ENCODE data around the gene TOM1L1. TPM values are rescaled to one million over a fixed set of nuclear protein-coding genes. Genes with fewer than 3 reads are reported as not detected.
"Not testable (repeated sequence)": the region's sequence is repeated elsewhere in the genome, so short reads cannot be mapped to it uniquely, and the experiment has no call there.

Gene TOM1L1
- total and polyA plus RNA-seq, 4 donors, result 21.4 to 119 (median 33.9) TPM

DNA sequence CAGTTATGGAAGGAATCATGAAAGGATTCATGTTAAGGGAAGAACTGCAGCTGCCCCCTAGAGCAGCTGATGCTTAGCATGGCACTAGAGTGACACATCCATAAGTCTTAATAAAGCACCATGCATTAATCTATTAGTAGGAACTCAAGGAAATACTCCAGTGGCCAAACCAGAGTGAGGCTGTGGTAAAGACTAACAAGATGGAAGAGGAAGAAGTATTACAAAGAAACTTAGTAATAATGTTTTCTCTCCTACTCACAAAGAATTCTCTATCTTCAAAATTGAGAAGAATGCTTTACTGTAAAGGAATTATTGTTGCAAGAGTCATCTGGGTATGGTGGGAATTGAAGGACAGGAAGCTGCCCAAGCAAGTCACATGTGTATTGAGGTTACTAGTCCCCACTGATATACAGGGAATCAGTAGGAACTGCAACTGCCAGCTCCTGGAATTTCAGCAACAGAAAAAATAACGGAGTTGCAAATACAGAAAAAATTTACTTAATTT is 29.9 kb upstream of the TOM1L1 start:
- no peak overlapping the region for H3K27ac ChIP-seq (ENCODE audit: low read depth in 1 of 2, low read length in 2 of 2)
- no peak for DNase-seq (ENCODE audit: low spot score)
- no peaks in the 10 kb centered on the region for H3K4me1 ChIP-seq (ENCODE audit: control insufficient read depth in 4 of 4, insufficient read depth in 4 of 4, low read length in 3 of 4)
- no peaks in the 10 kb centered on the region for H3K9me3 ChIP-seq (ENCODE audit: control insufficient read depth in 4 of 4, low read length in 3 of 4)
- 90% methylated on average over 1 of the region's 1 CpG for WGBS
- no peaks in the 10 kb centered on the region for H3K36me3 ChIP-seq (ENCODE audit: control insufficient read depth in 4 of 4, insufficient read depth in 3 of 4, low read depth in 1 of 4, low read length in 3 of 4)
- H3K9ac ChIP-seq (ENCODE audit: low read depth in 1 of 2, low read length in 2 of 2), result no peak overlapping the region
- no peaks in the 10 kb centered on the region for H3K27me3 ChIP-seq (ENCODE audit: control insufficient read depth in 4 of 4, insufficient read depth in 4 of 4, low read length in 3 of 4)
- no peak overlapping the region for H3K4me3 ChIP-seq (ENCODE audit: low read depth in 1 of 3, low read length in 3 of 3)
- TF ChIP-seq HNF4A (conservative IDR thresholded peaks at IDR 0.05) (no peak), NR2F2 (IDR thresholded peaks at IDR 0.05) (no peak), FOXA1 (IDR thresholded peaks at IDR 0.05) (no peak), EGR1 (IDR thresholded peaks at IDR 0.05; ENCODE audit: low read depth in 2 of 2) (no peak), SP1 (IDR thresholded peaks at IDR 0.05) (no peak), GABPA (IDR thresholded peaks at IDR 0.05 in 1 of 2, conservative IDR thresholded peaks at IDR 0.05 in 1 of 2) (no peak), TAF1 (conservative IDR thresholded peaks at IDR 0.05) (no peak), JUND (IDR thresholded peaks at IDR 0.05) (no peak), FOXA2 (IDR thresholded peaks at IDR 0.05) (no peak), YY1 (IDR thresholded peaks at IDR 0.05) (no peak), HNF4G (IDR thresholded peaks at IDR 0.05) (no peak), RAD21 (IDR thresholded peaks at IDR 0.05) (no peak), RXRA (IDR thresholded peaks at IDR 0.05) (no peak)
- TF ChIP-seq, protein P1, sequence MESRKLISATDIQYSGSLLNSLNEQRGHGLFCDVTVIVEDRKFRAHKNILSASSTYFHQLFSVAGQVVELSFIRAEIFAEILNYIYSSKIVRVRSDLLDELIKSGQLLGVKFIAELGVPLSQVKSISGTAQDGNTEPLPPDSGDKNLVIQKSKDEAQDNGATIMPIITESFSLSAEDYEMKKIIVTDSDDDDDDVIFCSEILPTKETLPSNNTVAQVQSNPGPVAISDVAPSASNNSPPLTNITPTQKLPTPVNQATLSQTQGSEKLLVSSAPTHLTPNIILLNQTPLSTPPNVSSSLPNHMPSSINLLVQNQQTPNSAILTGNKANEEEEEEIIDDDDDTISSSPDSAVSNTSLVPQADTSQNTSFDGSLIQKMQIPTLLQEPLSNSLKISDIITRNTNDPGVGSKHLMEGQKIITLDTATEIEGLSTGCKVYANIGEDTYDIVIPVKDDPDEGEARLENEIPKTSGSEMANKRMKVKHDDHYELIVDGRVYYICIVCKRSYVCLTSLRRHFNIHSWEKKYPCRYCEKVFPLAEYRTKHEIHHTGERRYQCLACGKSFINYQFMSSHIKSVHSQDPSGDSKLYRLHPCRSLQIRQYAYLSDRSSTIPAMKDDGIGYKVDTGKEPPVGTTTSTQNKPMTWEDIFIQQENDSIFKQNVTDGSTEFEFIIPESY (IDR thresholded peaks at IDR 0.05), result no peak
- TF ChIP-seq, protein P2, sequence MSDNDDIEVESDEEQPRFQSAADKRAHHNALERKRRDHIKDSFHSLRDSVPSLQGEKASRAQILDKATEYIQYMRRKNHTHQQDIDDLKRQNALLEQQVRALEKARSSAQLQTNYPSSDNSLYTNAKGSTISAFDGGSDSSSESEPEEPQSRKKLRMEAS (IDR thresholded peaks at IDR 0.05), result no peak
- TF ChIP-seq, protein P3, sequence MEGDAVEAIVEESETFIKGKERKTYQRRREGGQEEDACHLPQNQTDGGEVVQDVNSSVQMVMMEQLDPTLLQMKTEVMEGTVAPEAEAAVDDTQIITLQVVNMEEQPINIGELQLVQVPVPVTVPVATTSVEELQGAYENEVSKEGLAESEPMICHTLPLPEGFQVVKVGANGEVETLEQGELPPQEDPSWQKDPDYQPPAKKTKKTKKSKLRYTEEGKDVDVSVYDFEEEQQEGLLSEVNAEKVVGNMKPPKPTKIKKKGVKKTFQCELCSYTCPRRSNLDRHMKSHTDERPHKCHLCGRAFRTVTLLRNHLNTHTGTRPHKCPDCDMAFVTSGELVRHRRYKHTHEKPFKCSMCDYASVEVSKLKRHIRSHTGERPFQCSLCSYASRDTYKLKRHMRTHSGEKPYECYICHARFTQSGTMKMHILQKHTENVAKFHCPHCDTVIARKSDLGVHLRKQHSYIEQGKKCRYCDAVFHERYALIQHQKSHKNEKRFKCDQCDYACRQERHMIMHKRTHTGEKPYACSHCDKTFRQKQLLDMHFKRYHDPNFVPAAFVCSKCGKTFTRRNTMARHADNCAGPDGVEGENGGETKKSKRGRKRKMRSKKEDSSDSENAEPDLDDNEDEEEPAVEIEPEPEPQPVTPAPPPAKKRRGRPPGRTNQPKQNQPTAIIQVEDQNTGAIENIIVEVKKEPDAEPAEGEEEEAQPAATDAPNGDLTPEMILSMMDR (IDR thresholded peaks at IDR 0.05; ENCODE audit: low read depth, low read length, missing input control), result no peak
- TF ChIP-seq, protein P4, sequence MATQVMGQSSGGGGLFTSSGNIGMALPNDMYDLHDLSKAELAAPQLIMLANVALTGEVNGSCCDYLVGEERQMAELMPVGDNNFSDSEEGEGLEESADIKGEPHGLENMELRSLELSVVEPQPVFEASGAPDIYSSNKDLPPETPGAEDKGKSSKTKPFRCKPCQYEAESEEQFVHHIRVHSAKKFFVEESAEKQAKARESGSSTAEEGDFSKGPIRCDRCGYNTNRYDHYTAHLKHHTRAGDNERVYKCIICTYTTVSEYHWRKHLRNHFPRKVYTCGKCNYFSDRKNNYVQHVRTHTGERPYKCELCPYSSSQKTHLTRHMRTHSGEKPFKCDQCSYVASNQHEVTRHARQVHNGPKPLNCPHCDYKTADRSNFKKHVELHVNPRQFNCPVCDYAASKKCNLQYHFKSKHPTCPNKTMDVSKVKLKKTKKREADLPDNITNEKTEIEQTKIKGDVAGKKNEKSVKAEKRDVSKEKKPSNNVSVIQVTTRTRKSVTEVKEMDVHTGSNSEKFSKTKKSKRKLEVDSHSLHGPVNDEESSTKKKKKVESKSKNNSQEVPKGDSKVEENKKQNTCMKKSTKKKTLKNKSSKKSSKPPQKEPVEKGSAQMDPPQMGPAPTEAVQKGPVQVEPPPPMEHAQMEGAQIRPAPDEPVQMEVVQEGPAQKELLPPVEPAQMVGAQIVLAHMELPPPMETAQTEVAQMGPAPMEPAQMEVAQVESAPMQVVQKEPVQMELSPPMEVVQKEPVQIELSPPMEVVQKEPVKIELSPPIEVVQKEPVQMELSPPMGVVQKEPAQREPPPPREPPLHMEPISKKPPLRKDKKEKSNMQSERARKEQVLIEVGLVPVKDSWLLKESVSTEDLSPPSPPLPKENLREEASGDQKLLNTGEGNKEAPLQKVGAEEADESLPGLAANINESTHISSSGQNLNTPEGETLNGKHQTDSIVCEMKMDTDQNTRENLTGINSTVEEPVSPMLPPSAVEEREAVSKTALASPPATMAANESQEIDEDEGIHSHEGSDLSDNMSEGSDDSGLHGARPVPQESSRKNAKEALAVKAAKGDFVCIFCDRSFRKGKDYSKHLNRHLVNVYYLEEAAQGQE (IDR thresholded peaks at IDR 0.05), result no peak
- TF ChIP-seq, protein P5, sequence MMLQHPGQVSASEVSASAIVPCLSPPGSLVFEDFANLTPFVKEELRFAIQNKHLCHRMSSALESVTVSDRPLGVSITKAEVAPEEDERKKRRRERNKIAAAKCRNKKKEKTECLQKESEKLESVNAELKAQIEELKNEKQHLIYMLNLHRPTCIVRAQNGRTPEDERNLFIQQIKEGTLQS (IDR thresholded peaks at IDR 0.05), result no peak

DNA sequence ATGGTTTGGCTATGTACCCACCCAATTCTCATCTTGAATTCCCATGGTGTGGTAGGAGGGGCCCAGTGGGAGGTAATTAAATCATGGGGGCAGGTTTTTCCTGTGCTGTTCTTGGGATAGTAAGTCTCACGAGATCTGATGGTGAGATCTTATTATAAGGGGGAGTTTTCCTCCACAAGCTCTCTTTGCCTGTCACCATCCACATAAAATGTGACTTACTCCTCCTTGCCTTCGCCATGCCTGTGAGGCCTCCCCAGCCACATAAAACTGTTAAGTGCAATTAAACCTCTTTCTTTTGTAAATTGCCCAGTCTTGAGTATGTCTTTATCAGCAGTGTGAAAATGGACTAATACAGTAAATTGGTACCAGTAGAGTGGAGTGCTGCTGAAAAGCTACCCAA is 24.7 kb upstream of the TOM1L1 start:
- H3K4me3 ChIP-seq (ENCODE audit: low read depth in 1 of 3, low read length in 3 of 3); H3K27me3 ChIP-seq (ENCODE audit: control insufficient read depth in 4 of 4, insufficient read depth in 4 of 4, low read length in 3 of 4); H3K4me1 ChIP-seq (ENCODE audit: control insufficient read depth in 4 of 4, insufficient read depth in 4 of 4, low read length in 3 of 4); H3K36me3 ChIP-seq (ENCODE audit: control insufficient read depth in 4 of 4, insufficient read depth in 3 of 4, low read depth in 1 of 4, low read length in 3 of 4); H3K9me3 ChIP-seq (ENCODE audit: control insufficient read depth in 4 of 4, low read length in 3 of 4); DNase-seq (ENCODE audit: low spot score); H3K9ac ChIP-seq (ENCODE audit: low read depth in 1 of 2, low read length in 2 of 2); H3K27ac ChIP-seq (ENCODE audit: low read depth in 1 of 2, low read length in 2 of 2): not testable (repeated sequence)
- 85% methylated on average over 2 of the region's 2 CpGs for WGBS

All from liver (tissue), 9 donors.